Muscle of back (tissue), 11 donors: ENCODE measurements around the gene STARD10. TPM values are rescaled to one million over a fixed set of nuclear protein-coding genes. Genes with fewer than 3 reads are reported as not detected.
A peak's percentile ranks its signal among the peaks of the same experiment; 100 is the strongest.

Experiments used
- DNase-seq, 3 donors: peaks; one replicate each; pipeline versions ENCODE4 v3.0.0 to v3.0.0-alpha.2; 2013
- polyA plus RNA-seq, 10 donors: library from polyadenylated mRNA; unstranded; fragments of 120-200 nt; gene quantifications; one replicate each; pipeline ENCODE4 v1.2.1, GENCODE V29; 2013; ENCODE audit not compliant: insufficient read length in 10 of 10

Gene STARD10
- polyA plus RNA-seq, 10 donors: 36.9 to 68.3 (median 46.8) TPM

DNA sequence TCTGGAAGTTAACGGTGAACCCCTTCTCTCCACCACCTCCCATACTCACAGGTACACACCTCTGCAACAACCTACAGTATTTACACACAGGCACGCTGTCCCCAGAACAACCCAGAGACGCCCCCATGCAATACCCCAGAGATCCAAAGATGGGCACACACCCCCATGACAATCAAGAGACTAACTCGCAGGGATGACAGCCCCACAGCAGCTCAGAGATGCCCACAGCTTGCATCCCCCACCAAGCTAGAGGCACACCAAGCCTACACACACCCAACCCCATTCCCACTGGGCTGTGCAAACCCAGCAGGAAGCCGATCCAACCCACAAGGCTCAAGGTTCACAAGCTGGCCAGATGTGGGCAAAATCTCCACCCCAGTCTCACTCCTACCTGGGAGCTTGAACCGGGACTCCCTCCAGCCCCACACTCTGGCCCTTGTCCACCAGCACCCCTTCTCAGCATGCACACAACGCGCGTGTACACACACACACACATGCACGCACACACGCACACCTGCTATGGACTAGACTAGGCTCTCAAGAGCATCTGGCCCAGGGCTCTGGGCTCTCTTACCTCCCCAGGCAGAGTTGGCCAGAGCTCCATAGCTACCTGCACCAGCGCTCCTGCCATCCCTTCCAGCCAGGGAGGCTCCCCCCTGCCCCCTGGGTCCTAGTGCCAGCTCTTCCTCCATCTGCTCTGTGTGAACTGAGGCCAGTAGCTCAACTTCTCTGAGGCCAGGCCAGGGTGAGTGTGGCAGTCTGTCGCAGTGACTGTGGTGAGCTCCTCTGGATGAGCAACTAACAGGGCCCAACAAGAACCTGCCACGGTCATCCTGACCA is 11.5 kb downstream of the STARD10 start:
- no peak for DNase-seq

DNA sequence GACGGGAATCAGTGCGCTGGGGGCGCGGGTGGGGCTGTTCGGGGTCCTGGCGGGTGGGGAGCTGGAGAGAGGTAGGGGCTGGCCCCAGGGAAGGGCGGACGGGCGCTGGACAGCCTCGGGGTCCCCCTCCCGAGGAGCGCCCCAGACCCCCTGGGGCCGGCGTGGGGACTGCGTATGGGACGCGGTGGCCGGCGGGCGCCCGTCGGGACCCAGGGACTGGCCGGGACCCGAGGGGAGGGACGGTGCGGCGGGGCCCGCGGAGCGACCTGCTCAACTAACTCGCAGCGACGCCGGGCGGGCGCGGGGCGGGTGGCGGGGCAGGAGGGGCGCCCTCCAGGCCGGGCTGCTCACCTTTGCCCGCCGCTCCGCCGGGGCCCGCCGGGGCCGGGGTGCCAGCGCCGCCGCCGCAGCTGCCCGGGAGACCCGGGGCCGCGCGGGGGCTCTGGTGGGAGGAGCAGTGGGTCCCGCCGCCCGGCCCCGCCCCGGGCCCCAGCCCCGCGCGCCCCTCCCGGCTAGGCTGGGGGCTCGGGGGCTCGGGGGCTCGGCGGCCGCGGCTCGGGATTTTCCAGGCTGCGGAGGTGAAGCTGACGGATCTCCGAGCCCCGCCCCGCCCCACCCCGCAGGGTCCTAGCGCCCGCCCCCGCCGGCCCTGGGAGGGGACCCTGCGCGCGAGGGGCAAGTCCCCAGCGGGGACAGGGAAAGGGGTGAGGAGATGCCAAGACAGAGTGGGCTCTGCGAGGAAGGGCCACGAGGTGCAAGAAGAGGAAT is 12.3 kb downstream of the STARD10 start:
- no peak for DNase-seq

DNA sequence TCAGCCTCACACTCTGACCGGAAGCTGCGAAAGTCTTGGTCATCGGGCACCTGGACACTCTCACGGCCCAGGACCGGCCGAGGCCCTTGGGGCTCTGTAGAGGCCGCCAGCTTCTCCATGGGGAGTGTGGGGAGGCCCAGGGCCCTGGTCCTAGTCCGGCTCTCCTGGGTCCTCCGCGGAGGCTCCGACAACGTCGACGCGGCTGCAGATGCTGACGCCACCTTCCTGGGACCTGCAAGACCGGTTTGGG is 12.9 kb downstream of the STARD10 start:
- DNase-seq: no peak

DNA sequence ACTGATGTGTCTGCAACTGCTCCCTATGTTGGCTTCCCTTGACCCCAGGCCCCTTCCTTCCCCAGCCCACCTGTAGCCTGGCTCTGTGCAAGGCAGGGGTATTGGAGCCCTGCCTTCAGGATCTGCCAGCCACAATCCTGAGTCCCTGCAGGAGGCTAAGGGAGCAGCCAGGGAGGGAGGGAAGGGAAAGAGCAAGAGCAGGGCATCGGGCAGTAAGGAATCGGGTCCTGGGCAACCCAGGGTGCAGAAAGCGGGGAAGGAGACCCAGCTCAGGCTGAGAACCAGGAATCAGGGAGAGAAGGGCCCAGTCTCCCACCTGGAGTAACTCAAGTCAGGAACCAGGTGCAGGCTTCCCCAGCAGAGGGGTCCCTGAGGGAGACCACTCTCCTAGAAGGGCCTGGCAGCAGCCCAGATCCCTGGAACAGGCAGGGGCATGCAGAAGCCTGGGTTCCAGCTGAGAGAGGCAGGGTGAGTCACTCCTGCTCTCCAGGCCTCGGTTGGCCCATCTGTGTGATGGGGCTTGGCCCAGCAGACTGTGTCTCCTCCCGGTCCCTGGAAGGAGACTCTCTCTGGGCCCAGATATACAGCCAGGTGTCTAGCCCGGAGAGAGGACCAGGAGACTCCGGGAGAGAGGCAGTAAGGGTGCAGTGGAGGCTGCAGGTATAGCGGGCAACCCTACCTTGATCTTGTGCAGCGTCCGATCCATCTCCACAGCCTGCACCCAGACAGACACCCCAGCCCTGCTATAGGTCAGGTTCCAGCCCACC is 13.4 kb downstream of the STARD10 start:
- DNase-seq: no peak

DNA sequence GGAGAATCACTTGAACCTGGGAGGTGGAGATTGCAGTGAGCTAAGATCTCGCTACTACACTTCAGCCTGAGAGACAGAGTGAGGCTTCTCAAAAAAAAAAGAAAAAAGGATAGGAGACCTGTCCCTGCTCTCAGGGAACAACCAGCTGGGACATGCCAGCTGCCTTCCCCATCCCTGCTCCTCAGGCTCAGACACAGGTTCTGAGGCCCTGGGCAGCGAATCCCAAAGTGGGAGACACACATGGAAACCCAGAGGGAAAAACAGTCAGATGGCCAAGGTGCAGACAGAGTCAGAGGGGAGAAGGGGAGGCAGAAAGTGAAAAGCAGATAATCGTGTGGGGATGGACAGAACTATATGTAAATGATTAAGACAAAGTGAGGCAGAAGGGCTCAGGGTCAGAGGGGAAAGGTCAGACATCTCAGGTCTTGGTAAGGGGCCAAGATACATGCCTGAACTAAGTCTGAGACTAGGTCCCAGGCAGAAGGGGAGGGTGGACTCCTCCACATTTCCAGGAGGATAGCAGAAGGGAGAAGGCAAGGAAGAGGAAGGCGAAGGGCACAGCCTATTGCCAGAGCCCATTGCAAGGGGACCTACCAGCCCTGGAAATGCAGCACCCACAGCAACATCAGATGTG is 14.2 kb downstream of the STARD10 start:
- DNase-seq: no peak

DNA sequence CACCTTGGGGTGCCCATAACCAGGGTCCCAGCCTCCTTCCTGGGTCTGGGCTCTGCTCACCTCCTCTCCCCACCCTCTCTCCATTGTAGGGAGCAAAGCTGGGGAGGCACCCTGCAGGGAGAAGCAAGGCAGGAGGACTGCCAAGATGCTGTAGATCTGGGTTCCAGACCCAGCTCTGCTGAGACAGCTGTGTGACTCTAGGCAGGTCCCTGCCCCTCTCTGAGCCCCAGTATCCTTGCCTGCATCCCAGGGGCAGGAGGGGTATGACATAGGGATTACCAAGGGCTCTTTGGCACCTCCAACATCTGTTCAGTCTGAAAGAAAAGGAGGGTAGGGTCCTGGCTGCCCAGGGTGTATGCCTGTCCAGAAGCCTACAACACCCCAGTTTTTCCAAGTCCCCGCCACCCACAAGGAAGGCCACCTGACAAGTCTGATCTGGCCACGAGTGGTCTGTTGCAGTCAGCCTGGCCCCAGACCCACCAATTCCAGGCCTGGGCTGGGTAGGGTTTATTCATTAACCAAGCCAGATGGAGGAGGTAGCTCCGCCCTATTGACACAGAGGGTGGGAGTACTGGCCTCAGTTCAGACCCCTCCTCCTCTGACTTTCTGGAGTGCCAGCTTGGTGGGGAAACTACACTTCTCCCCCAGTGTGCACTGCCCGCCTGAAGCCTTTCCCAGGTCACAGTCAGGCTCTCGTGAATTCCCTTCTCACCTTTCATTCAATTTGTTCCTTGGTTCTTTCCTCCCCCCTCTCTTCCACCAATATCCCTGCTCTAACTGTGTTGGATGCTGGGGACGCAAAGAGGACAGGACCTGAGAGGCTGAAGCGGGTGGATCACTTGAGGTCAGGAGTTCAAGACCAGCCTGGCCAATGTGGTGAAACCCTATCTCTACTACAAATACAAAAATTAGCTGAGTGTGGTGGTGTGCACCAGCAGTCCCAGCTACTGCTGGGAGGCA is 15.0 kb downstream of the STARD10 start:
- no peak for DNase-seq

DNA sequence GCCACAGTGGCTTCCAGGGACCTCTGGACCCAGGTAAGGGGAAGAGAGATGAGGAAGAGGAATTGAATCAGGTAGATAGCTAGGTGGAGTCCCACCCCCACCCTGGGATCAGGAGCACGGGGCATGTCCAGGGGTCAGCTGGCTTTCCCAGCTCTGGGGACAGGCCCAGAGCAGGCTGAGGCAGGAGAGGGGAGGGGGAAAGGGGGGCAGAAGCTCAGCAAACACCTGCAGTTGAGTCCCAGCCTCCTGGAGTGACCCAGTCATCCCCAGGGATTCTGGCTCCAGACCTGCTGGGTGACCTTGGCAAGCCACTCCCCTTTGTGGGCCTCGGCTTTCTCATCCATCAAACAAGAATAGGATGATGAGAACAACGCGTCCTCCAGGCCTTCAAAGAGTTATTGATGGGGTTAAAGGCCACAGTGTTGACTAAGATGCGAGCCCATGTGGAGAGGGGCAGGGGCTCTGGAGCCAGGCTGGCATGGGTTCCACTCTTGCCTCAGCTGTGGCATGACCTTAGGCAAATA is 16.0 kb downstream of the STARD10 start:
- no peak for DNase-seq

DNA sequence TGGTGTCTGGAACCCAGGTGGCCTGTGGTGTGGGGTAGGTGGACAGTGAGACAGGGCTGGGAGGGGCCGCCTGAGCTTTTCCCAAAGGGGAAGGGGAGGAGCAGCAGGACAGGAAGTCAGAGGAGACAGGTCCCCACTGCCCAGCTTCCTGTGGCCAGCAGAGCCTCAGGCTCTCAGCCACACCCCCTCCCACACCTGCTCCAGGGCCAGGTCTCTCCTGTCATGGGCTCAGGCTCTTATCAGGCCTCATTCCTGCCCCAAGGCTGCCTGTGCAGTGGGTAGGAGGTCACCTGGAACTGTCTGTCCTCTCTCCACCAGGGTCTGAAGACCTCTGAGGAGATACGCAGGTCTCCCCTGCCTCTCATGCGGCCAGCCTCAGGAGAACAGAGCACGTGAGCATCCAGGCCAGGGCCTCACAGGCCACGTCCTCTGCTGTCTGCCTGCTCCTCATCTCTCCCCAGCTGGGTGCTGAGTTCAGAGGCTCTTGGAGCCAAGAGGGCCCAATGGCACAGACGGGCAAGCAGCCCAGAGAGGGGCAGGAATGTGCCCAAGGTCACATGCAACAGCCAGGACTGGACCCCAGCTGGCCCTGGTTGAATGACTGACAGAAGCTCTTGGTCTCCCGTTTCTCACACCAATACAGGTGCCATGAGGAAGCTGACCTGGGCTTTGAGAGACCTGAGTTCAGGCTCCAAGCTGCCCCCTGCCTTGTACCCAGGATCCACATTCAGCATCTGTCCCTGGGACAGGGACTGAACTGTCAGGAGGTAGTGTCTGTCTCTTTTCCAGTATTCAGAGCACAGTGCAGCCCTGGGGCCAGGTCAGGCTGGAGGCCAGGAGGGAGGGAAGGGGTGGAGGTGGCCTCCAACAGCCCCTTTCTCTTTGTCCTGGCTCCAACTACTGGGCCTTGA is 16.7 kb downstream of the STARD10 start:
- no peak for DNase-seq

DNA sequence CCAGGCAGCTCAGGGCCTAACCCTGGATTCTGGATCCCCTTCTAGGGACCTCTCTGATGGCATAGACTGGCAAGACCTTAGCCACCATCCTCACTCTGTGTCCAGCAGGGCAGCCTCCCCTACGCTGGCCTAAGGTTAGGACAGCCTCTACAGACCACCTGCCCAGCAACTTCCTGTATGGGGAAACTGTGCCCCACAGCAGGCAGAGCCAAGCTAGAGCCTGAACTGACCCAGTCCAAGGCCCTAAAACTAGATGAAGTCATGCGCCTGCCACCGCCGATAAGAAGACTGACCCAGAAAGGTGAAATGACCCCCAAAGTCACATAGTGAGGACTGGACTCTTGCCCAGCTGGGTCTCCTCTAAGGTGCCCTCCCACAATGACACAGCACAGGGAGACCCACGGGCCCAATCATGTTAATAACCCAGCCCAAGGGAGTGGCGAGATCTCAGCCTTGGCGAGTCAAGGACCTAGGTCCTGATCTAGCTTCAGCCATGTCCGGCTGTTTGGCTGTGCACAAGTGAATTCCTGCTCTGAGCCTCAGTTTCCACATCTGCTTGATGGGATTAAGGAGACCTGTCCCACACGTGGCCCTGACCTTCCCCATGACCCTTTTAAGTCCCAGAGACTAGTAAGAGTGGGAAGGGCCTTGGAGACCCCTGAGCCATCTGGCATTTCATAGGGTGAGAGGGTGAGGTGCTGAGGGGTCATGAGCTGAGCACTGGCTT is 17.6 kb downstream of the STARD10 start:
- no peak for DNase-seq

DNA sequence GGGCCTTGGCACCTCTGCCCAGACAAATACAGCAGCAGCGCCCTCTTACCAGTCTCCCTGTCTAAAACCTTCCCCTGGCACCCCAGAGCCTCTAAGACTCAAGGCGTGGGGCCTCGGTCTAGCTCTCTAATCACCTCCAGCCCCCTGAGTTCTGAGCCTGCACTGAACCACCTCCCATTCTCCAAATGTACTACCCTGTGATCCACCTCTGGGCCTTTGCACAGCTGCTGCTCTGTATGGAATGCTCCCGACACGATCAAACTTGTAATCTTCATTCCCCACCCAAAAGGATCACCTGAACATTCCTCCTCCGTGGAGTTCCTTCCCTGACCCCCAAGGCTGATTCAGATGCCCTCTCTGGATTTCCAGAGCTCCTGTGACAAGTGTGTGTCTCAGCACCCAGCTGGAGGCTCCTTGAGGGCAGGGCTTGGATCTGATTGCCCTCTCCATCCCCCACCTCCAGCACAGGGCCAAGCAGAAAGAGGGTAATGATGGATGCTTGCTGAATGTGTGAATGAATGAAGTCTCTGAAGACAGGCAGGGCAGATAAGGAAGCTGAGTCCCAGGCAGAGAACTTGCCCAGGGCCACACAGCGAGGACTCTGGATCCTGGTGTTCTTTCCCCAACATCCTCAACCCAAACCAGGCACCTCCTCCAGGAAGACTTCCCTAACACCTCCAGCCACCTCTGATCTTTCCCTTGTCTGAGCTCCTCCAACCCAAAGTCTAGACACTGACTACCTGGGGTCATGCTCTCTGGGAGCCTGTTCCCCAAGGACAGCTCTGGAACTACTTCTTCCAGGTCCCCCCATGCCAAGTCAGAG is 18.3 kb downstream of the STARD10 start:
- DNase-seq: no peak

DNA sequence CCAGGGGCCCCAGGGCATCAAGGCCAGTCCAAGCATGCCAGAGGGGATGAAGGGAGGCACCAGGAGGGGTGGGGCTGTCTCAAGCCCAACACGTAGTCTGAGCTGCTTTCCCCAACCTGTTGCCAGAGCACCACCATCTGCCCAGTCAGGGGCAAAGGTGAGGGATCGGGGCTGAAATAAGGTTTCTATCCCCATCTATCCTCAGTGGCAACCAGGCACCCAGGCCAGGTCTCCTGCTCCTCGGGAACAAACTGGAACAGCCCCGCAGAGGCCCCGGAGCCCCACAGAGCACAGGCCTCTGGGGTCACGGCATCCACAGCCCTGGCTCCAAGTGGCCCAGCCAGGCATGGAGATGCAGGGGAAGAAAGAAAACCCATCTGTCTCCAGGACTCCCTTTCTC is 19.3 kb downstream of the STARD10 start:
- no peak for DNase-seq

DNA sequence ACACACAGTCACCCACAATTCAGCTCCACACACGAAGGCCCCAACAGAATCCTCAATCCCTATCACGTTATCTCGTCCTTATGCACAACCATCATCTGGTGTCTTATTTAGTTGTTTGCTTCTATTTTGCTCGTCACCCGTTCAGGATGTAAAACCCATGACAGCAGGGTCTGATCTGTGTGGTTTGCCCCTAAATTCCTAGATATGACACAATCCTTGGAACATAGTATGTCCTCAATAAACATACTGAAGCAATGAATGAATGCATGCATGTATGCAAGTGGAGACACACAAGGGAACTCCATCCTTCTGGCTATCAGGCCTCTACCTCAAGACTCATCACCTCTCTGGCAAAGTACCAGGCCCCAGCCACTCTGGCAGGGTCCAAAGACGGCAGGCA is 20.2 kb downstream of the STARD10 start:
- no peak for DNase-seq

DNA sequence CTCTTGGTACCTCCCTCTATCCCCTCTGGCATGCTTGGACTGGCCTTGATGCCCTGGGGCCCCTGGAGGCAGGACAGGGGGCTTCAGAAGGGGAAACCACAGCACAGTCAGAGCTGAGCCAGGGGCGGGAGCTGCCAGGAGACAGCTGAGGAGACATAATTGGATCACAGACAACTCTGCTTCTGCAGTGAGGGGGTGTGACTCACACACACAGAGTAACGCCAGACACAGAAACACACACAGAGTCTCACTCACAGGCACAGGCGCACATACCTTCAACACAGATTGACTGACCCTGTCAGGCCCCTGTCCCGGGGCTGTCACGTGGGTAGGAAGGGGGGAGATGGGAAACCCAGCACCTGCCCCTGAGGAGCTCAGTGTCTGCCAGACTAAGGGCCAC is 20.6 kb downstream of the STARD10 start:
- DNase-seq: peak; percentile 84 to 92 (median 89)

DNA sequence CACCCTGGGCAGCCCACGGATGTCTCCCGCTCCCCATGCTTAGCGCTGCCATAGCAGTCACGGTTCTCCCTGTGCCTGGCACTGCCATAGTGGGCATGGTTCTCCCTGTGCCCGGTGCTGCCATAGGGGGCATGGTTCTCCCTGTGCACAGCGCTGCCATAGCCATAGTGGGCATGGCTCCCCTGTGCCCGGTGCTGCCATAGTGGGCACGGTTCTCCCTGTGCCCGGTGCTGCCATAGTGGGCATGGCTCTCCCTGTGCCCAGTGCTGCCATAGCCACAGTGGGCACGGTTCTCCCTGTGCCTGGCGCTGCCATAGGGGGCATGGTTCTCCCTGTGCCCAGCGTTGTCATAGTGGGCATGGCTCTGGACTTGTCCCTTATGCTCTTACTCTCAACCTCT is 21.8 kb downstream of the STARD10 start:
- DNase-seq: no peak

DNA sequence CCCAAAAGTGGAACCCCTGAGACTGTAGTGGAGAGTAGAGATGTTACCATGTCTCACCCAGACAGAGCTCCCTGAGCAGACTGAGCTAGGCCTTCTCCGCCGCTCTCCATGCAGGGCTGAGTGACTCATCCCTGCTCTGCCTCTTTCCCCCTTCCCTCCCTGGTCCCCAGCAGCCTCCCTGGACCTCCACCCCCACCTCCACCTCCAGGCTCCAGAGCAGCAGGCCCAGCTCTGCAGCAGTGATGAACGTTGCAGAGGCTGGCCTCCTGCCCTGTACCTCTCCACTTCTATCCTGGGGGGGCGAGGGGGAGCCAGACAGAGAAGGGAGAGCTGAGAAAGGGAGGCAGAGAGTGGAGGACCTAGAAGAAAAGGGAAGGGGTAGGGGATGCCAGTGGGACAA is 22.3 kb downstream of the STARD10 start:
- no peak for DNase-seq

DNA sequence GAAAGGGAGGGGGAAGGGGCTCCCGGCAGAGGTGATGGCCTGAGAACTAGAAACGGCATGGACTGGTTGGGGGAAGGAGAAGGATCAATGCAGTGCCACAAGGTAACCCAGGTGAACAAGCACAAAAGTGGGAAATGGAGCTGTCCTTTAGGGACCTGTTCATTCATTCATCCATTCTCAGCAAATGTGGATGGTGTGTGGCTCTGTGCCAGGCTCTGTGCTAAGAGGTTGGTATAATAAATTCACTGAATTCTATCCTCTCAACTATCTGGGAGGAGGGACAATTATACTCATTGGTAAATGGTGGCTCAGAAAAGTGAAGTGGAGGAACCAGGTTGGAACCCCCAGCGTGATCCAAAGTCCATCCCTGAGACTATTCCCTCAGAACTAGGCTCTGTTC is 23.0 kb downstream of the STARD10 start:
- DNase-seq: no peak

DNA sequence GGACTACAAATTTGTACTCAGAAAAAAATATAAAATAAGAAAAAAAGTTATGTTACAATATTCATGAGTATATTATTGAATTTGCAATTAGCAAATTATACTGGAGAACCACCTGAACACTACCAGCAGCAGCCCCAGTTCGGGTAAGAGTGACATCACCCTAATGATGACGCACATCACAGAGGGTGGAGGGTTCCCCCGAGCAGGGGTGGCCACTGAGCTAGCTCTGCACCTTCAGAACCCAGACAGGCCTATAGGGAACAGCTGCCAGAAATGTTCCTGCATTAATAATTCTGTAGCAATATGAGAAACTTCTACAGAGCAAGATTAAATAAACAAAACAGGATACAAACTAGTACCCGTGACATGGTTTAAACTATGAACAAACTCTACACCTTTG is 24.2 kb downstream of the STARD10 start:
- DNase-seq: no peak

DNA sequence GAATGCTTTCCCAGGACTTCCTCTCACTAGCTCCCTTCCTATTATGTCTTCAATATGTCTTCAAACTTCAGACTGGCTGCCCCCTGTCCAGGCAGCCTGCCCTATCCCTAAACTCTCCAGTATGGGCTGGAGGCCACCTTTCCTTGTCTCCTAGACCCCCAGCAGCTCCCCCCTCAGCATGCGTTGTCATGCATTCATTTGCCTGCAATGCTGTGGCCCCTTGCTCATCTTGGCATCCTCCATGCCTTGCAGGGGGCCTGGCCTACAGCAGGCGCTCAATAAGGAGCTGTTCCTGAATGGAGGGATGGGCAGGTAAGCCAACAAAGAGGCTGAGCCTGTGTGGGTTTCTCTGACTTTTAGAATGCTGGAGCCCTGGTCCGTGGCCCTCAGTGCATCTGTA is 25.3 kb downstream of the STARD10 start:
- DNase-seq: no peak
